Keratinocyte (primary cell): ENCODE results near the gene ZBTB32. TPM values are rescaled to one million over a fixed set of nuclear protein-coding genes. Genes with fewer than 3 reads are reported as not detected.

ENCODE experiments used
- DNase-seq: peaks from one replicate; pipeline ENCODE4 v3.0.0-alpha.2; 2011; ENCODE audit warnings: low read depth, missing footprints, low spot score
- FAIRE-seq: peaks from 2 replicates; lab custom pipeline; 2011; peaks lifted over from hg19 to GRCh38; lab: Jason Lieb, UNC
- H2AFZ ChIP-seq: 2 replicates; pipeline ENCODE4 v1.6.0; 2012; ENCODE audit warnings: low read length, control low read depth, inconsistent platforms; ENCODE audit not compliant: control insufficient read depth
- H3K27ac ChIP-seq: 2 replicates; pipeline ENCODE4 v1.5.1; 2011; ENCODE audit warnings: low read length; ENCODE audit not compliant: control insufficient read depth, insufficient read depth
- H3K27me3 ChIP-seq: 3 replicates; pipeline ENCODE4 v1.6.0; 2011; ENCODE audit warnings: low read length; ENCODE audit not compliant: control insufficient read depth, insufficient read depth; ENCODE audit errors: extremely low read depth
- H3K36me3 ChIP-seq, 2 experiments: 2 replicates in 1 of 2; 3 replicates in 1 of 2; pipeline ENCODE4 v1.5.1; 2011; ENCODE audit warnings: low read length in 2 of 2, mild to moderate bottlenecking in 1 of 2; ENCODE audit not compliant: control insufficient read depth in 2 of 2, insufficient read depth in 2 of 2; ENCODE audit errors: extremely low read depth in 1 of 2
- H3K4me1 ChIP-seq: 3 replicates; pipeline ENCODE4 v1.5.1; 2011; ENCODE audit warnings: low read length; ENCODE audit not compliant: control insufficient read depth, insufficient read depth; ENCODE audit errors: extremely low read depth
- H3K4me2 ChIP-seq: 3 replicates; pipeline ENCODE4 v1.6.0; 2011; ENCODE audit warnings: low read depth, low read length; ENCODE audit not compliant: control insufficient read depth, insufficient read depth; ENCODE audit errors: extremely low read depth
- H3K4me3 ChIP-seq, 3 experiments: fragments of 200-600 bp in 1 of 3; sonication (generic) in 1 of 3; 2 replicates in 2 of 3; 3 replicates in 1 of 3; pipeline ENCODE4 v1.5.1; 2011 to 2016; ENCODE audit warnings: low read length in 3 of 3, mild to moderate bottlenecking in 3 of 3, control low read depth in 2 of 3, inconsistent platforms in 1 of 3, low read depth in 1 of 3, mixed read lengths in 1 of 3, mixed run types in 1 of 3, moderate library complexity in 1 of 3; ENCODE audit not compliant: control insufficient read depth in 2 of 3, insufficient read depth in 2 of 3; ENCODE audit errors: extremely low read depth in 1 of 3
- H3K79me2 ChIP-seq: 2 replicates; pipeline ENCODE4 v1.6.0; 2012; ENCODE audit warnings: low read length; ENCODE audit not compliant: control insufficient read depth, insufficient read depth
- H3K9ac ChIP-seq: 3 replicates; pipeline ENCODE4 v1.6.0; 2011; ENCODE audit warnings: low read length; ENCODE audit not compliant: control insufficient read depth, insufficient read depth; ENCODE audit errors: extremely low read depth
- H3K9me1 ChIP-seq: 3 replicates; pipeline ENCODE4 v1.6.0; 2011; ENCODE audit warnings: low read length; ENCODE audit not compliant: control insufficient read depth, insufficient read depth; ENCODE audit errors: extremely low read depth
- H3K9me3 ChIP-seq: 2 replicates; pipeline ENCODE4 v1.5.1; 2012; ENCODE audit warnings: low read depth, low read length; ENCODE audit not compliant: control insufficient read depth
- H4K20me1 ChIP-seq: 3 replicates; pipeline ENCODE4 v1.6.0; 2011; ENCODE audit warnings: low read length; ENCODE audit not compliant: control insufficient read depth, insufficient read depth; ENCODE audit errors: extremely low read depth
- CTCF ChIP-seq, 3 experiments: IDR thresholded peaks in 1 of 3; conservative IDR thresholded peaks in 1 of 3; optimal IDR thresholded peaks in 1 of 3; 2 replicates in 2 of 3; 3 replicates in 1 of 3; pipeline versions ENCODE3 to v1.5.1; 2011; ENCODE audit warnings: low read length in 3 of 3, mild to moderate bottlenecking in 3 of 3, moderate library complexity in 2 of 3, control low read depth in 1 of 3, inconsistent platforms in 1 of 3; ENCODE audit not compliant: insufficient read depth in 2 of 3; ENCODE audit errors: extremely low read depth in 1 of 3
- EZH2 ChIP-seq: IDR thresholded peaks from one replicate; pipeline ENCODE4 v1.6.1; 2012; ENCODE audit warnings: inconsistent platforms, mild to moderate bottlenecking, low read length, moderate library complexity
- dilution Hi-C: fragments of 300-500 bp; cut with MboI; formaldehyde crosslinking; loops from one replicate; pipeline ENCODE4 v1.7.0; 2020; ENCODE audit warnings: low sequenced_read_pairs; ENCODE audit not compliant: extremely low pct_ligation_motif_present
- polyA plus RNA-seq, 5 experiments: library from polyadenylated mRNA; depleted of rRNA in 3 of 5; stranded (reverse) in 3 of 5; stranded (forward) in 1 of 5; unstranded in 1 of 5; fragments of >200 nt; gene quantifications; 1 replicate in 1 of 5; 2 replicates in 3 of 5; 3 replicates in 1 of 5; pipeline versions ENCODE4 v1.2.1 to v1.2.3, GENCODE V29; 2011 to 2012; ENCODE audit warnings: missing spikeins in 2 of 5, low read depth in 1 of 5, low replicate concordance in 1 of 5

Gene ZBTB32
- polyA plus RNA-seq, 1 donor (not counting 4 experiments of a cell fraction or from before 2014, with no cell fraction given) = not detected

- no peaks in the 10 kb centered on the region for H3K9me3 ChIP-seq
- H4K20me1 ChIP-seq = no peaks in the 10 kb centered on the region
- no peak overlapping the region for H2AFZ ChIP-seq
- H3K36me3 ChIP-seq = no peaks in the 10 kb centered on the region
- no peak overlapping the region for H3K4me2 ChIP-seq
- dilution Hi-C loops = no loop called here
- TF ChIP-seq CTCF (optimal IDR thresholded peaks at IDR 0.05 in 1 of 3, IDR thresholded peaks at IDR 0.05 in 1 of 3, conservative IDR thresholded peaks at IDR 0.05 in 1 of 3; ENCODE audit: extremely low read depth in 1 of 3, insufficient read depth in 2 of 3, low read length in 3 of 3) (no peak), EZH2 (no peak)
- no peak for FAIRE-seq
- H3K9me1 ChIP-seq = no peaks in the 10 kb centered on the region
- no peaks in the 10 kb centered on the region for H3K27me3 ChIP-seq
- no peaks in the 10 kb centered on the region for H3K4me1 ChIP-seq
- H3K4me3 ChIP-seq = no peak overlapping the region
- H3K9ac ChIP-seq = no peak overlapping the region
- H3K27ac ChIP-seq = no peak overlapping the region
- no peaks in the 10 kb centered on the region for H3K79me2 ChIP-seq
- DNase-seq = no peak
These were observed 1.0 kb upstream of the ZBTB32 start for GRCh38 chr19:35703343-35703742.

- Histone ChIP-seq H3K9me3 (no peaks in the 10 kb centered on the region), H3K27me3 (no peaks in the 10 kb centered on the region), H3K27ac (no peak overlapping the region), H3K9me1 (no peaks in the 10 kb centered on the region), H3K4me1 (peaks cover 6% of the 10 kb centered on the region), H3K4me3 (no peak overlapping the region), H3K79me2 (no peaks in the 10 kb centered on the region), H3K36me3 (no peaks in the 10 kb centered on the region), H3K4me2 (no peak overlapping the region), H3K9ac (no peak overlapping the region), H4K20me1 (no peaks in the 10 kb centered on the region), H2AFZ (no peak overlapping the region)
- DNase-seq (no peak), FAIRE-seq (no peak)
- dilution Hi-C loops = no loop called here
- TF ChIP-seq CTCF (optimal IDR thresholded peaks at IDR 0.05 in 1 of 3, IDR thresholded peaks at IDR 0.05 in 1 of 3, conservative IDR thresholded peaks at IDR 0.05 in 1 of 3; ENCODE audit: extremely low read depth in 1 of 3, insufficient read depth in 2 of 3, low read length in 3 of 3) (no peak), EZH2 (no peak)
These were observed 4.0 kb downstream of the ZBTB32 start for GRCh38 chr19:35708391-35708790.
